D721Med (cell line): ENCODE results near the gene ISCU.
"Not testable (repeated sequence)": the region's sequence is repeated elsewhere in the genome, so short reads cannot be mapped to it uniquely, and the experiment has no call there.

ENCODE experiments used
- DNase-seq: peaks from one replicate; pipeline ENCODE4 v3.0.0; 2011; ENCODE audit warnings: low spot score; ENCODE audit not compliant: insufficient read length
- FAIRE-seq: peaks from 2 replicates; lab custom pipeline; 2011; peaks lifted over from hg19 to GRCh38; lab: Jason Lieb, UNC
- CTCF ChIP-seq: IDR thresholded peaks from 2 replicates; pipeline ENCODE4 v1.5.1; 2012; ENCODE audit warnings: mild to moderate bottlenecking, control low read depth; ENCODE audit not compliant: insufficient read depth; ENCODE audit errors: missing control alignments

The ISCU gene

GRCh38 chr12:108584456-108585065, 22.2 kb downstream of the ISCU start:
- TF ChIP-seq CTCF: no peak
- DNase-seq: no peak
- FAIRE-seq: no peak

GRCh38 chr12:108585864-108586263, 23.5 kb downstream of the ISCU start:
- FAIRE-seq (no peak), DNase-seq (no peak)
- TF ChIP-seq CTCF: no peak

- FAIRE-seq: no peak
- no peak for DNase-seq
- TF ChIP-seq CTCF: no peak
These were observed 23.9 kb downstream of the ISCU start for GRCh38 chr12:108586306-108586705.

- FAIRE-seq: no peak
- no peak for DNase-seq
- no peak for TF ChIP-seq CTCF
These were observed 25.4 kb downstream of the ISCU start for GRCh38 chr12:108587826-108588225.

GRCh38 chr12:108589028-108589839, 26.8 kb downstream of the ISCU start:
- no peak for DNase-seq

GRCh38 chr12:108589840-108590229, 27.4 kb downstream of the ISCU start:
- FAIRE-seq: no peak
- DNase-seq: no peak
- no peak for TF ChIP-seq CTCF

More at GRCh38 chr12:108589028-108589839, 26.8 kb downstream of the ISCU start:
- no peak for FAIRE-seq
- no peak for TF ChIP-seq CTCF

- FAIRE-seq, DNase-seq: not testable (repeated sequence)
These were observed 28.1 kb downstream of the ISCU start for GRCh38 chr12:108590463-108590862.
